GM12878 (cell line): ENCODE data around the gene EIF1. TPM values are rescaled to one million over a fixed set of nuclear protein-coding genes. Genes with fewer than 3 reads are reported as not detected.

Experiments used
- CHD2 ChIP-seq: IDR thresholded peaks from 2 replicates; pipeline ENCODE4 v1.6.1; 2011; ENCODE audit warnings: low read depth, low read length, improper control_type of control experiment, borderline replicate concordance
- FOXK2 ChIP-seq: fragments of 450-650 bp; IDR thresholded peaks from 2 replicates; pipeline ENCODE4 v1.6.1; 2017; ENCODE audit warnings: mild to moderate bottlenecking, moderate library complexity
- IKZF2 ChIP-seq, 2 experiments: fragments of 450-650 bp; IDR thresholded peaks; 2 replicates each; pipeline ENCODE4 v1.6.1; 2017; ENCODE audit warnings: mild to moderate bottlenecking in 2 of 2, moderate library complexity in 2 of 2
- SPI1 ChIP-seq: IDR thresholded peaks from 2 replicates; pipeline ENCODE4 v1.6.1; 2011; ENCODE audit warnings: low read depth, mild to moderate bottlenecking, low read length, moderate library complexity, borderline replicate concordance; ENCODE audit not compliant: insufficient read depth
- ZNF217 ChIP-seq: fragments of 450-650 bp; IDR thresholded peaks from 2 replicates; pipeline ENCODE4 v1.6.1; 2017; ENCODE audit warnings: antibody characterized with exemption, mild to moderate bottlenecking
- polyA plus RNA-seq, 11 experiments: library from polyadenylated mRNA; depleted of rRNA in 4 of 11; unstranded in 6 of 11; stranded (reverse) in 5 of 11; fragments of >200 nt; fragmentation: Nextera tagmentation in 4 of 11; fragmentation: Illumina TruSeq in 1 of 11; extraction: Ambion mirVana in 4 of 11; extraction: Trizol in 1 of 11; gene quantifications; 1 replicate in 1 of 11; 2 replicates in 10 of 11; pipeline versions ENCODE4 v1.2.1 to v1.2.3, GENCODE V29; 2011 to 2016; ENCODE audit warnings: inconsistent platforms in 2 of 11, missing spikeins in 2 of 11, low read depth in 1 of 11
- total RNA-seq, 4 experiments: library from RNA; depleted of rRNA in 3 of 4; stranded (reverse); fragments of >200 nt in 3 of 4; fragmentation: Illumina TruSeq in 1 of 4; extraction: Trizol in 1 of 4; gene quantifications; 2 replicates each; pipeline versions ENCODE4 v1.2.1 to v1.2.3, GENCODE V29; 2013 to 2021
- TF ChIP-seq, protein P1 (sequence below): fragments of 450-650 bp; formaldehyde crosslinking; IDR thresholded peaks from 2 replicates; pipeline ENCODE4 v1.4.0; 2020; ENCODE audit warnings: mild to moderate bottlenecking, moderate library complexity
- TF ChIP-seq, protein P2 (sequence below): fragments of 150-350 bp; IDR thresholded peaks from 2 replicates; pipeline ENCODE4 v1.6.1; 2014; ENCODE audit warnings: mild to moderate bottlenecking, low read depth, low read length

EIF1 gene
- total and polyA plus RNA-seq, 10 of the 15 experiments (the other 5 are each of a cell fraction or from before 2014, with no cell fraction given): 39.4 to 815 (median 480) TPM

DNA sequence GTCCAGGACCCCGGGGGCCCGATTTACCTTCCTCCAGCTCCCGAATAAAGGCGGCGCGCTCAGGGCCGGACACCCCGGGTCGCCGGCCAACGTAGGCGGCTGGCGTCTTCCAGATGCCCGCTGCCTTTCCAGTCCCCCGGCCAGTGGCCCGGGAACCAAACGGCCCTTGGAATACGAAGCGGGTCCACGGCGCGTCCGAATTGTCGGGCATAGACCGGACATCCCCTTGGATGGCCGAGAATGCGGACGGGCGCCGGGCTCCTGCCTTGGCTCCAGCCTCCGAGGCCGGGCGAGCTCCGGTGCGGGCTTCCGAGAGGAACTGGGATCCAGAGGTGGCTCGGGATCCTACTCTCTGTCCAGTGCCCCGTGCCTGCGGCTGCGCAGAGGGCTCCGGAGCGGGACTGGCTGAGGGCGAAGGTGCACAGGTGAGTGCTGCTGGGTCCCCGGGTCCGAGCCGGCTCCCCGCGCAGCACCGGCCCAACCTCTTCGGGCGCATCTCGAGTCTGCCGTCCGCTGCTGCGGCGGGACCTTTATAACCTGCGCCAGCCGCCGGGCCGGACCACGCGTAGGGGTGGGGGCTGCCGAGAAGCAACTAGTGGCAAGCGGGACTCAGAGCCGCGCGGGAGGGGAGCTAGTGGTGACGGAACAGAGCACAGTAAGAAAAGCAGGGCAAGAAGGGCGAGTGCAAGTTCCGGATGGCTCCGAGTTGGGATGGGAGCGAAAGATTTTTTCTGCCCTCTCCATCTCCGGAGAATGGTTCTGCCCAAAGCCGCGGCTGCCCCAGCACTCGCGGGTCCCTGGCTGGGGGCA lies 45.7 kb downstream of the EIF1 start, which contains the start of gene HAP1 (continued):
- TF ChIP-seq, protein P1, sequence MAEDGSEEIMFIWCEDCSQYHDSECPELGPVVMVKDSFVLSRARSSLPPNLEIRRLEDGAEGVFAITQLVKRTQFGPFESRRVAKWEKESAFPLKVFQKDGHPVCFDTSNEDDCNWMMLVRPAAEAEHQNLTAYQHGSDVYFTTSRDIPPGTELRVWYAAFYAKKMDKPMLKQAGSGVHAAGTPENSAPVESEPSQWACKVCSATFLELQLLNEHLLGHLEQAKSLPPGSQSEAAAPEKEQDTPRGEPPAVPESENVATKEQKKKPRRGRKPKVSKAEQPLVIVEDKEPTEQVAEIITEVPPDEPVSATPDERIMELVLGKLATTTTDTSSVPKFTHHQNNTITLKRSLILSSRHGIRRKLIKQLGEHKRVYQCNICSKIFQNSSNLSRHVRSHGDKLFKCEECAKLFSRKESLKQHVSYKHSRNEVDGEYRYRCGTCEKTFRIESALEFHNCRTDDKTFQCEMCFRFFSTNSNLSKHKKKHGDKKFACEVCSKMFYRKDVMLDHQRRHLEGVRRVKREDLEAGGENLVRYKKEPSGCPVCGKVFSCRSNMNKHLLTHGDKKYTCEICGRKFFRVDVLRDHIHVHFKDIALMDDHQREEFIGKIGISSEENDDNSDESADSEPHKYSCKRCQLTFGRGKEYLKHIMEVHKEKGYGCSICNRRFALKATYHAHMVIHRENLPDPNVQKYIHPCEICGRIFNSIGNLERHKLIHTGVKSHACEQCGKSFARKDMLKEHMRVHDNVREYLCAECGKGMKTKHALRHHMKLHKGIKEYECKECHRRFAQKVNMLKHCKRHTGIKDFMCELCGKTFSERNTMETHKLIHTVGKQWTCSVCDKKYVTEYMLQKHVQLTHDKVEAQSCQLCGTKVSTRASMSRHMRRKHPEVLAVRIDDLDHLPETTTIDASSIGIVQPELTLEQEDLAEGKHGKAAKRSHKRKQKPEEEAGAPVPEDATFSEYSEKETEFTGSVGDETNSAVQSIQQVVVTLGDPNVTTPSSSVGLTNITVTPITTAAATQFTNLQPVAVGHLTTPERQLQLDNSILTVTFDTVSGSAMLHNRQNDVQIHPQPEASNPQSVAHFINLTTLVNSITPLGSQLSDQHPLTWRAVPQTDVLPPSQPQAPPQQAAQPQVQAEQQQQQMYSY: no peak
- no peak for TF ChIP-seq IKZF2 (IDR thresholded peaks at IDR 0.05)
- TF ChIP-seq FOXK2: peak; percentile 76
- TF ChIP-seq SPI1: no peak
- no peak for TF ChIP-seq ZNF217
- TF ChIP-seq, protein P2, sequence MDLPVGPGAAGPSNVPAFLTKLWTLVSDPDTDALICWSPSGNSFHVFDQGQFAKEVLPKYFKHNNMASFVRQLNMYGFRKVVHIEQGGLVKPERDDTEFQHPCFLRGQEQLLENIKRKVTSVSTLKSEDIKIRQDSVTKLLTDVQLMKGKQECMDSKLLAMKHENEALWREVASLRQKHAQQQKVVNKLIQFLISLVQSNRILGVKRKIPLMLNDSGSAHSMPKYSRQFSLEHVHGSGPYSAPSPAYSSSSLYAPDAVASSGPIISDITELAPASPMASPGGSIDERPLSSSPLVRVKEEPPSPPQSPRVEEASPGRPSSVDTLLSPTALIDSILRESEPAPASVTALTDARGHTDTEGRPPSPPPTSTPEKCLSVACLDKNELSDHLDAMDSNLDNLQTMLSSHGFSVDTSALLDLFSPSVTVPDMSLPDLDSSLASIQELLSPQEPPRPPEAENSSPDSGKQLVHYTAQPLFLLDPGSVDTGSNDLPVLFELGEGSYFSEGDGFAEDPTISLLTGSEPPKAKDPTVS: no peak
- no peak for TF ChIP-seq CHD2
